Breast epithelium (tissue), 4 donors: ENCODE data around the gene TAGAP. TPM values are rescaled to one million over a fixed set of nuclear protein-coding genes. Genes with fewer than 3 reads are reported as not detected.

Experiments
- DNase-seq, 2 donors: peaks; one replicate each; pipeline ENCODE4 v3.0.0-alpha.2; 2019; ENCODE audit warnings: low spot score in 2 of 2
- H3K27ac ChIP-seq, 2 donors: fragments of 200-600 bp; sonication (generic) in 1 of 2; one replicate each; pipeline ENCODE4 v1.5.1; 2016 to 2019; ENCODE audit warnings: mild to moderate bottlenecking in 1 of 2
- H3K27me3 ChIP-seq, 2 donors: fragments of 200-600 bp; sonication (generic) in 1 of 2; one replicate each; pipeline versions ENCODE4 v1.5.1 to v1.6.0; 2017 to 2019; ENCODE audit warnings: control low read depth in 1 of 2, mild to moderate bottlenecking in 1 of 2
- H3K36me3 ChIP-seq: fragments of 200-600 bp; one replicate; pipeline ENCODE4 v1.5.1; 2019
- H3K4me1 ChIP-seq, 2 donors: fragments of 200-600 bp; sonication (generic); one replicate each; pipeline ENCODE4 v1.5.1; 2016 to 2019; ENCODE audit warnings: control low read depth in 1 of 2
- H3K4me3 ChIP-seq, 3 donors: fragments of 200-600 bp; sonication (generic); 1 replicate in 2 of 3; 2 replicates in 1 of 3; pipeline ENCODE4 v1.5.1; 2016 to 2019; ENCODE audit warnings: mild to moderate bottlenecking in 3 of 3, moderate library complexity in 2 of 3
- H3K9me3 ChIP-seq, 2 donors: fragments of 200-600 bp; sonication (generic) in 1 of 2; one replicate each; pipeline ENCODE4 v1.5.1; 2016 to 2019; ENCODE audit warnings: control low read depth in 1 of 2
- CTCF ChIP-seq, 3 donors: fragments of 450-650 bp; IDR thresholded peaks; one replicate each; pipeline ENCODE4 v1.5.1; 2016 to 2017; ENCODE audit warnings: antibody characterized with exemption in 3 of 3, mild to moderate bottlenecking in 3 of 3, moderate library complexity in 3 of 3
- POLR2A ChIP-seq: fragments of 450-650 bp; IDR thresholded peaks from one replicate; pipeline ENCODE4 v1.6.1; 2016; ENCODE audit warnings: antibody characterized with exemption, mild to moderate bottlenecking, moderate library complexity
- POLR2AphosphoS5 ChIP-seq, 3 donors: sonication (generic); formaldehyde crosslinking; IDR thresholded peaks; one replicate each; pipeline ENCODE4 v1.6.1; 2017; ENCODE audit warnings: antibody characterized with exemption in 3 of 3
- intact Hi-C: fragments of 100-400 bp; cut with DNase I; formaldehyde crosslinking; loops from one replicate; pipeline ENCODE4 v1.15.1; 2023; ENCODE audit warnings: low total_unique reads
- total RNA-seq, 3 donors: library from RNA; depleted of rRNA; stranded (reverse); fragments of >200 nt; gene quantifications; one replicate each; pipeline ENCODE4 v1.1.0, GENCODE V29; 2016

The TAGAP gene
- total RNA-seq, 3 donors from 2014 or later = 2.9 to 4.2 (median 4.1) TPM

- H3K9me3 ChIP-seq = no peaks in the 10 kb centered on the region
- no peaks in the 10 kb centered on the region for H3K36me3 ChIP-seq
- no peaks in the 10 kb centered on the region for H3K4me1 ChIP-seq
- DNase-seq = no peak
- H3K27me3 ChIP-seq = no peaks in the 10 kb centered on the region
- intact Hi-C loops = no loop called here
- H3K27ac ChIP-seq = no peak overlapping the region
- H3K4me3 ChIP-seq = no peak overlapping the region
- TF ChIP-seq POLR2AphosphoS5 (IDR thresholded peaks at IDR 0.05) (no peak), POLR2A (no peak), CTCF (IDR thresholded peaks at IDR 0.05) (no peak)
Observed at GRCh38 chr6:159083146-159083545, 38.4 kb upstream of the TAGAP start.

GRCh38 chr6:159082039-159082815, 37.4 kb upstream of the TAGAP start:
- Histone ChIP-seq H3K27me3 (no peaks in the 10 kb centered on the region), H3K4me1 (no peaks in the 10 kb centered on the region), H3K9me3 (no peaks in the 10 kb centered on the region), H3K27ac (no peak overlapping the region), H3K4me3 (no peak overlapping the region), H3K36me3 (no peaks in the 10 kb centered on the region)
- TF ChIP-seq POLR2A (no peak), POLR2AphosphoS5 (IDR thresholded peaks at IDR 0.05) (no peak)
- intact Hi-C loops = no loop called here
- DNase-seq = no peak

GRCh38 chr6:159080217-159080976, 35.6 kb upstream of the TAGAP start:
- H3K36me3 ChIP-seq = no peaks in the 10 kb centered on the region
- no peaks in the 10 kb centered on the region for H3K4me1 ChIP-seq
- H3K27ac ChIP-seq = no peak overlapping the region
- intact Hi-C loops = no loop called here
- no peak for TF ChIP-seq POLR2AphosphoS5 (IDR thresholded peaks at IDR 0.05)
- TF ChIP-seq POLR2A = no peak
- TF ChIP-seq CTCF (IDR thresholded peaks at IDR 0.05) = no peak
- no peak for DNase-seq
- H3K27me3 ChIP-seq = no peaks in the 10 kb centered on the region
- no peak overlapping the region for H3K4me3 ChIP-seq
- H3K9me3 ChIP-seq = no peaks in the 10 kb centered on the region

GRCh38 chr6:159079367-159079766, 34.6 kb upstream of the TAGAP start:
- TF ChIP-seq POLR2AphosphoS5 (IDR thresholded peaks at IDR 0.05) = no peak
- TF ChIP-seq CTCF (IDR thresholded peaks at IDR 0.05) = no peak
- Histone ChIP-seq H3K9me3 (no peaks in the 10 kb centered on the region), H3K4me3 (no peak overlapping the region), H3K27ac (no peak overlapping the region), H3K36me3 (no peaks in the 10 kb centered on the region), H3K27me3 (no peaks in the 10 kb centered on the region), H3K4me1 (no peaks in the 10 kb centered on the region)
- DNase-seq = no peak
- intact Hi-C loops = no loop called here

GRCh38 chr6:159077123-159077522, 32.3 kb upstream of the TAGAP start:
- TF ChIP-seq POLR2A (no peak), CTCF (IDR thresholded peaks at IDR 0.05) (no peak), POLR2AphosphoS5 (IDR thresholded peaks at IDR 0.05) (no peak)
- H3K4me1 ChIP-seq = no peaks in the 10 kb centered on the region
- H3K27ac ChIP-seq = no peak overlapping the region
- no peaks in the 10 kb centered on the region for H3K9me3 ChIP-seq
- H3K4me3 ChIP-seq = no peak overlapping the region
- H3K27me3 ChIP-seq = no peaks in the 10 kb centered on the region
- no peaks in the 10 kb centered on the region for H3K36me3 ChIP-seq
- no peak for DNase-seq
- intact Hi-C loops = no loop called here
